Fibroblast of skin of left quadriceps (primary cell): Measurements from ENCODE around the gene SCN1A.
A peak's percentile ranks its signal among the peaks of the same experiment; 100 is the strongest.
"Not testable (repeated sequence)": the region's sequence is repeated elsewhere in the genome, so short reads cannot be mapped to it uniquely, and the experiment has no call there.

Experiments used
- DNase-seq, 2 experiments: peaks; one replicate each; pipeline ENCODE4 v3.0.0-alpha.2; 2013; ENCODE audit warnings: low read depth in 2 of 2

SCN1A gene

GRCh38 chr2:166127217-166128155 lies at the start of gene SCN1A:
SCN1A (minus strand) TSS chr2:166128020; CDS start chr2:166073621, 54,399 bp downstream.
- DNase-seq = peak; percentile 7 to 9

GRCh38 chr2:166173263-166173662 lies 45.4 kb upstream of the SCN1A start:
- no peak for DNase-seq

DNA sequence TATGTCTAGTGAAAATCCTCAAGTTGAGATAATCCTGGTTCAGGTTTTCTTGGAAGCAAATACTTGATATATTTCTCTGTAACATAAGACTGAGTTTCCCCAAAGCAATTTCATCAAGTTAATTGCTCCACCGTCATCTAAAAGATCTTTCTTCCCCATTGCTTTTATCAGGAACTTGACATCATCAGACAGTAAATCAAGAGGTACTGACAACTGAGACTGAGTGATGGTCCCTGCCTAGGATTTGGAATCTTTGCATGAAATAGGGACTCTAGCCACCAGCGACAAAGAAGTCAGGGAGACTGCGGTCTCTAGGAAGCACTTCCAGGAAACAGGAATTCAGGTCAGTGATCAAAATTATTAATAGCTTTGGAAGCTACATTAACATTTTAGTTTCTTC lies 43.4 kb upstream of the SCN1A start:
- DNase-seq = no peak

DNA sequence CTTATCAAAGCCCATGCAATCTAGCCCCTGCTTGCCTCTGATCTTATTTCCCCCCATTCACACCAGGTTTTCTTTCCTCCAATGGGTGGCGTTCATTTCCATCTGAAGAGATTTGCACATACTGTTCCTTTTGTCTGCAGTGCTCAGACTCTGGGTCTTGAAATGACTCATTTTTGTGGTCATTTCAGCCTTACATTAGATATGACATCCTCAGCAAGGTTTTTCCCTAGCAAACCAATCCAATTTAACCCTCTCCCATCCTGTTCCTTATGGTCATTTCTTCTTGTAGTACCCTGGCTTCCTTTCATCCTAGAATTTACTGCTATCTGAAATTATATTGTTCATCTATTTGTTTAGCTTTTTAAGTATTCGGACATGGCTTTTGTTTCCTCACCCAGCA lies 42.5 kb upstream of the SCN1A start:
- no peak for DNase-seq

DNA sequence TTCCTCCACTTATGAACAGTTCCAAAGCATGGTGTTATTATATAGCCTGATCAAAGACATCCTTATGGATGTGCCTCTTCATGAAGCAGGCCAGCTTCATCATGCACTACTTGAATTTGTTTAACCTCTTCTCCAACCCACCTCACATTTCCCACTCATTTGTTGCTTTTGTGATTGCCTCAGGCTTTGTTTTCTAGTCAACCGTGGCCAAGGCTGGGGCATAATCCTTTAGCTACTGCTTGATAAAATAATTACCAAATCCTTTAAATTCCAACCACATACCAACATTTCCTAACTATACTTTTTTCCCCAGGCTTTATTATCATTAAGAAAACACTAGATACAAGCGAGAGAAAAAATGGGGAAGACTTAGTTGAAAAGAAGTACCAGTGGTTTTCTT lies 39.6 kb upstream of the SCN1A start:
- DNase-seq = no peak

DNA sequence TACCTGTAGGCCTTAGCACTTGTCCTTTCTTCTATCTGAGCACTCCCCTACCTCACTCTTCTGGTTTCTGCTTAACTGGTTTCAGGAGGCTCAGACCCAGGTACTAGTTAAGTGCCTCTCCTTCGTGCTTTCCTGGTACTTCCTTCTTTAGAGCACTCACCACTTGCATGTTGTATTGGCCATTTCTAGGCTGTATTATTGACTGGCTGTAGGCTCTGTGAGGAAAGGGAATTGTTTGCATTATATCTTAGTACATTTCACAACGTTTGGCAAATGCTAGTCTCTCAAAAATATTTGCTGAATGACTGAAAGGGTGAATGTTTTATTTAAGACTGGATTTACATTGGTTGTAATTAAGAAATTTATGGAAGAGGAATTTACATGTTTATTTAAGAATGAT lies 36.0 kb upstream of the SCN1A start:
- DNase-seq = no peak

DNA sequence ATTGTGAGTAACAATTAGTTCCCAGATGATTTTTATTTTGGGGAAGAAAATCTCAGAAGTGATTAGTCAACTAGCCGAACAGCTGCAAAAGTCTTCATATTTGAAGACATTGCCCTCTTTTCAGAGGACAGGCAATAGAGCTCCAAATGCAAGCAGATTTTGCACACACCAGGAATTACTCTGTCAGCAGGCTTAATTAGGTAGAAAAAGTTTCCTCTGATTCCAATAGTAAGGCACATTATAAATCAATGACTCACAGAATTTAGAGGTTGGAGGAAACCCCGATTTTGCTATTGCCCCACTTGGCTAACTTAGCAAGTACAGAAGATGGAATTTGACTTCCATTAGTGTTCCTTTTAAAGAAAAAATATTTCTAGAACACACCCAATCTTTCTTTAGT lies 30.7 kb upstream of the SCN1A start:
- no peak for DNase-seq

GRCh38 chr2:166157578-166157977 lies 29.8 kb upstream of the SCN1A start:
- DNase-seq = no peak

DNA sequence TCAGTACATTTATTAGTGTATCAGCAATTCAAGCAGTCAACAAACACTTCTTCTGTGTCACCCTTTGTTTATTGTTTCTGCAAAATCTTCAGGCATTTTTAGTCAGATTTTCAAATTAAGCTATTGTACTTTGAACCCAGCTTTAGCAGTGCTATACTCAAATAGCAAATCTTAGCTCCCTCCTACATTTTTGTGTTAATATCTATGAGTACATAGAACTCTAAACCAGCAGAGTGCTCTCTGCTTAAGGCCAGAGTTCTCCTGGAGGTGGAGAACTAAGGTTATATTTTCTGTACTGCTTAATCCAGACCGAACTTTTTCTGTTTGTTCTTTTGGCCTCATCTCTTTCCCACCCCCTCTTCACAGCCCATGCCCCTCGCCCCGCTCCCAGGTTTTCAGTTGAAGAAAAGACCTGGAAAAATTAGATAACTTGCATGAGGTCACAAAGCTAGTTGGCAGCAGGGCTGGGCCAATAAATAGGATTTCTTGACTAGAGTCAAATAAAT lies 29.2 kb upstream of the SCN1A start:
- no peak for DNase-seq

DNA sequence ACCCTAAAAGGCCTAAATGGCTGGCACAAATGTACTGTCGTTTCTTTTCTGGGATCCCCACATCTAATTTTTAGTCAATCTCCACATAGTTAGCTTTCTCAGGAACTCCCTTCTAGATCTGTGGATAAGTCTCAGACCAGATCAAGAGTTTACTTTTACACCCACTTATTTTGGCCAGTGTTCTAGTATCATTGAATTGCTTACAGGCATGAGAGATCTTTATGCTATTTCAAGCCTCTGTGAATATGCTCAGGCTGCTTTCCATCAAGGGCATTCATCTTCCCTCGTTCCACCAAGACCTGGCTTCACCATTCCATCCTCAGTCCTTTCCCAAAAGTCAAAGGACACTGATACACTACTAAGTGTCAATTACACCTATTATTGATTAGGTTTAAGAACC lies 27.8 kb upstream of the SCN1A start:
- no peak for DNase-seq

- no peak for DNase-seq
Measured at GRCh38 chr2:166154685-166155338, 27.0 kb upstream of the SCN1A start.

DNA sequence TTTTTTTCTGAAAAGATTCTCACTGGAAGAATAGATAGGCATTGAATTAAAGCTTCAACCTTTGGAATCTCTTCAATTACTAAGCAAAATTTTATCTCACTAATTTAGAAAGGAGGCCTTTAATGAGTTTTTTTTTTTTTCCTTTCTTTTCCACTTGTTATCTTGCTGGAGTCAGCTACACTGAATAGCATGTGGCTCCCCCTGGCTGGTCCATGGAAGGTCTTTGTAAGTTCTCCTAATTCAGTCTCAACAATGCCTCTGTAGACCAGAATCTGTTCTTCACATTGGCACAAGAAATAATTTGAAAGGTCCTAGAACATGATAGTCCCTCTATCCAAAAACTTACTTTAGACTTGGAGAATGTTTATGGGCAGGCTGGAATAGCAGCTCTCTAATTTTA lies 24.2 kb upstream of the SCN1A start:
- no peak for DNase-seq

- no peak for DNase-seq
Measured at GRCh38 chr2:166148500-166149400, 20.9 kb upstream of the SCN1A start.

- no peak for DNase-seq
Measured at GRCh38 chr2:166147883-166148282, 20.1 kb upstream of the SCN1A start.

- no peak for DNase-seq
Measured at GRCh38 chr2:166144071-166144470, 16.3 kb upstream of the SCN1A start.

GRCh38 chr2:166140932-166141331 lies 13.1 kb upstream of the SCN1A start:
- no peak for DNase-seq

- DNase-seq = no peak
Measured at GRCh38 chr2:166140475-166140874, 12.7 kb upstream of the SCN1A start.

DNA sequence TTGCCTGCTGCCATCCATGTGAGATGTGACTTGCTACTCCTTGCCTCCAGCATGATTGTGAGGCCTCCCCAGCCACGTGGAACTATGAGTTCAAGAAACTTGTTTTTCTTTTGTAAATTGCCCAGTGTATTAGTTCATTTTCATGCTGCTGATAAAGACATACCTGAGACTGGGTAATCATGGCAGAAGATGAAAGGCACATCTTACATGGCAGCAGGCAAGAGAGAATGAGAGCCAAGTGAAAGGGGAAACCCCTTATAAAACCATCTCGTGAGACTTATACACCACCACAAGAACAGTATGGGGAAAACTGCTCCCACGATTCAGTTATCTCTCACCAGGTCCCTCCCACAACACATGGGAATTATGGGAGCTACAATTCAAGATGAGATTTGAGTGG lies 11.7 kb upstream of the SCN1A start:
- DNase-seq = not testable (repeated sequence)

DNA sequence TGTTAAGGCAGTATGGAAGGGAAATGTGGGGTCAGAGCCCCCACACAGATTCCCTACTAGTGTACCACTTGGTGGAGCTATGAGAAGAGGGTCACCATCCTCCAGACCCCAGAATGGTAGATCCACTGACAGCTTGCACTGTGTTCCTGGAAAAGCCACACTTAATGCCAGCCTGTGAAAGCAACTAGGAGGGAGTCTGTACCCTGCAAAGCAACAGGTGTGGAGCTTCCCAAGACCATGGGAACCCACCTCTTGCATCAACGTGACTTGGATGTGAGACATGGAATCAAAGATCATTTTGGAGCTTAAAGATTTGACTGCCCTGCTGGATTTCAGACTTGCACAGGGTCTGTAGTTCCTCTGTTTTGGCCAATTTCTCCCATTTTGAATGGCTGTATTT lies 10.8 kb upstream of the SCN1A start:
- DNase-seq = no peak

- DNase-seq = no peak
Measured at GRCh38 chr2:166138144-166138543, 10.3 kb upstream of the SCN1A start.

DNA sequence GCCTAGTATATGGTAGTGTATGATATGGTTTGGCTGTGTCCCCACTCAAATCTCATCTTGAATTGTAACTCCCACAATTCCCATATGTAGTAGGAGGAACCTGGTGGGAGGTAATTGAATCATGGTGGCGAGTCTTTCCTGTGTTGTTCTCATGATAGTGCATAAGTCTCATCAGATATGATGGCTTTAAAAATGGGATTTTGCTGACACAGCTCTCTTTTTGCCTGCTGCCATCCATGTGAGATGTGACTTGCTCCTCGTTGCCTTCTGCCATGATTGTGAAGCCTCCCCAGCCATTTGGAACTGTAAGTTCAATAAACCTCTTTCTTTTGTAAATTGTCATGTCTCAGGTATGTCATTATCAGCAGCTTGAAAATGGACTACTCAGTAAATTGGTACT lies 9.5 kb upstream of the SCN1A start:
- DNase-seq = no peak

GRCh38 chr2:166135849-166136258 lies 8.0 kb upstream of the SCN1A start:
- no peak for DNase-seq
